ENCODE measurements around the gene JAM3.

Gene JAM3

GRCh38 chr11:134155946-134156865, 87.3 kb downstream of the JAM3 start:
- Histone ChIP-seq H3K27me3 (ENCODE audit: insufficient read depth, poor library complexity, severe bottlenecking) (no peaks in the 10 kb centered on the region), H3K4me3 (replicated peaks; ENCODE audit: insufficient read depth, low read length) (no peak overlapping the region), H3K27ac (replicated peaks) (no peak overlapping the region)
- TF ChIP-seq CTCF (IDR thresholded peaks at IDR 0.05; ENCODE audit: insufficient read depth, low read length) (no peak), SPI1 (IDR thresholded peaks at IDR 0.05; ENCODE audit: borderline replicate concordance, low read depth) (no peak), POLR2AphosphoS5 (IDR thresholded peaks at IDR 0.05; ENCODE audit: low read depth) (no peak), GABPA (IDR thresholded peaks at IDR 0.05; ENCODE audit: low read depth) (no peak), REST (IDR thresholded peaks at IDR 0.05; ENCODE audit: insufficient replicate concordance, low read depth) (no peak)
- DNase-seq (ENCODE audit: low read depth in 1 of 2, low spot score in 1 of 2), result no peak

GRCh38 chr11:134157451-134157850, 88.6 kb downstream of the JAM3 start:
- TF ChIP-seq GABPA (IDR thresholded peaks at IDR 0.05; ENCODE audit: low read depth), result no peak
- no peak for TF ChIP-seq REST (IDR thresholded peaks at IDR 0.05; ENCODE audit: insufficient replicate concordance, low read depth)
- no peak for TF ChIP-seq SPI1 (IDR thresholded peaks at IDR 0.05; ENCODE audit: borderline replicate concordance, low read depth)
- no peak for TF ChIP-seq POLR2AphosphoS5 (IDR thresholded peaks at IDR 0.05; ENCODE audit: low read depth)
- no peak for TF ChIP-seq CTCF (IDR thresholded peaks at IDR 0.05; ENCODE audit: insufficient read depth, low read length)
- no peak for DNase-seq (ENCODE audit: low read depth in 1 of 2, low spot score in 1 of 2)
- Histone ChIP-seq H3K27ac (replicated peaks) (no peak overlapping the region), H3K4me3 (replicated peaks; ENCODE audit: insufficient read depth, low read length) (no peak overlapping the region), H3K27me3 (ENCODE audit: insufficient read depth, poor library complexity, severe bottlenecking) (no peaks in the 10 kb centered on the region)

- Histone ChIP-seq H3K27ac (replicated peaks) (no peak overlapping the region), H3K4me3 (replicated peaks; ENCODE audit: insufficient read depth, low read length) (no peak overlapping the region), H3K27me3 (ENCODE audit: insufficient read depth, poor library complexity, severe bottlenecking) (no peaks in the 10 kb centered on the region)
- no peak for DNase-seq (ENCODE audit: low read depth in 1 of 2, low spot score in 1 of 2)
- TF ChIP-seq POLR2AphosphoS5 (IDR thresholded peaks at IDR 0.05; ENCODE audit: low read depth), result no peak
- no peak for TF ChIP-seq GABPA (IDR thresholded peaks at IDR 0.05; ENCODE audit: low read depth)
- TF ChIP-seq REST (IDR thresholded peaks at IDR 0.05; ENCODE audit: insufficient replicate concordance, low read depth), result no peak
- TF ChIP-seq SPI1 (IDR thresholded peaks at IDR 0.05; ENCODE audit: borderline replicate concordance, low read depth), result no peak
- no peak for TF ChIP-seq CTCF (IDR thresholded peaks at IDR 0.05; ENCODE audit: insufficient read depth, low read length)
Measured at GRCh38 chr11:134158023-134158422, 89.2 kb downstream of the JAM3 start.
